ENCODE measurements around the gene SLC30A2. TPM values are rescaled to one million over a fixed set of nuclear protein-coding genes. Genes with fewer than 3 reads are reported as not detected.

The SLC30A2 gene
- total RNA-seq, 1 donor from 2014 or later = not detected

DNA sequence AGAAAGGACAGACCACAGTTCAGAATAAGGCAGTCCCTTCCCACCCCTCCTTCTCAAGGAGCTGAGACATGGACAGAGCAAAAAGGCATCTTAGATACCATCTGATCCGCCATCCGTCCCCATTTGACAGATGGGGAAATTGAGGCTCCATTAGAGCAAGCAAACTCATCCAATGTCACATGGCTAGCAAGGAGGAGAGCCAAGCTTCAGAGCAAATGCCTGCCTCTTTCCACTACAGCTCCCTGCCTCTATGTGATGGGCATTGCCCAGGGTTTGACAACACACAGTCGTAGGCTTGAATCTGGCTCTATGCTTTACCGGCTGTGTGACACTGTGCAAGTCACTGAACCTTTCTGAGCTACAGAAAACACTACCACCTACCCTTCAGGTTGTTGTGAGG is 3.9 kb downstream of the SLC30A2 start:
- no peak for DNase-seq (ENCODE audit: extremely low read depth, low read depth, low spot score)

DNA sequence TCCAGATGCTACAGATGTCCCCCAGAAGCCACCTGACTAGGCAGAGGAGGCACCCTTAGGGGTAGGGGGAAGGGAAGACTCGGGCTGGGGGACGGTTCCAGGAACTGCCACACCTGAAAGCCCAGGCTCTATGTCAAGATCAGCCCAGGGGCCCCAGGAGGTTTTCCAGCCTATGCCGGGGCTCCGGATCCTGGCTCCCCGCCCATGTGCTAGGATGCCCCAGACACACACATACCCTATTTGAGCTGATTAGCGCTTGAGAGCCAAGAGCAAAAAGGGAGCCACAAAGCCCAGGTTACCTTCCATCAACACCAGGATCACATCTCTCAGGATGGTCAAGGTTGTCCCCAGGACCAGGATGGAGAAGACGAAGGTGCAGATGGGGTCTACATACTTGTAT is 4.5 kb downstream of the SLC30A2 start:
- DNase-seq (ENCODE audit: extremely low read depth, low read depth, low spot score) = no peak

DNA sequence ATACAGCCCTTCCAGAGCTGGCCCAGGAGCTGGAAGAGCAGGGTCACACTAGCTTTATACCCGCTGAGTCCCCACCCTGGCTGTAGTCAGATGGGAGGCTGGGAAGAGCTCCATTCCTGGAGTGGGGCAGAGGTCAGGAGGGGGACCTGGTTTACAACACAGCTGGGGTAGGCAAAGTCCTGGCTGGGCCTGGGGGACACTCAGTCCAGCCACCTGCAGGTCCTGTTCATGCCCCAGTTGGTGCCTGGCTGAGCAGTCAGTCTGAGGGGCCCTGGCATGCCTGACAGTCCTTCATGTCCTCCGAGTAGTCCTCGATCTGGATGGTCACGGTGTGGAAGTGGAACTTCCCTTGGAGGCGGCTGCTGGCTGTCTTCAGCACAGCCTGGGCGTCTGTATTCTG is 7.0 kb downstream of the SLC30A2 start:
- no peak for DNase-seq (ENCODE audit: extremely low read depth, low read depth, low spot score)

DNA sequence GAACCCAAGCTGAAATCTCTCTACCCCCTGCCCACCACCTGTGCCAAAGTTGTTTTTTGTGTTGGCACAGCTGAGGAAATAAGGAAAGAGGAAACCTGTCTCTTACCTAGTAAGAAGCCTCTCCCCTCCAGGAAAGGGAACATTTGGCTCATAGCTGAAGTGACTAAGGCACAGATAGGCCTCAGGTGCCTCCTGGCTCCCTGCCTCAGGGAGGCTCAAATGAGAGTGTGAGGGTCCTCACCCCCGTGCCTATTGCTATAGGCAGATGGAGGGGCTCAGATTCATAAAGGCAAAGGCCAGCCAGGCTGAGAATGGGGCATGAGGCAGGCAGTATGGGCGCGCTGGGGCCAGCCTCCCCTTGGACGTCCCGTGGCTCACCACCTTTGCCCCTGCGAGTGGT is 7.4 kb downstream of the SLC30A2 start:
- no peak for DNase-seq (ENCODE audit: extremely low read depth, low read depth, low spot score)

DNA sequence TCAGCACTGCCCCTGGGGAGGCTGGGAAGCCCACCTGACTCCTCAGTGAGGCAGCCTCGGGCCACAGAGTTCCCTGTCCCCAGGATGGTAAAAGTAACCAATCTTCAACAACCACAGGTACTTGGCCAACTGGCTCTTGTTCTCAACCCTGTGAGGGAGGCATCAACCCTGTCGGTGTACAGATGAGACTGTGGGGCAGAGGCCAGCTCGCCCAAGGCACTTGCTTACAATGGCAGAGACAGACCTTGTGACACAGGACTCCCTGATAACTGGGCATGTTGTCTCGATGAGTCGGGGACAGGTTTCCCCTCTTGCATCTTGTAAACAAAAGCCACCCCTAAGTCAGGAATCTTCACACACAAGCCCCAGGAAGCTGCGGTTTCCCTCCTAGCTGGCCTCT is 8.0 kb downstream of the SLC30A2 start:
- no peak for DNase-seq (ENCODE audit: extremely low read depth, low read depth, low spot score)

DNA sequence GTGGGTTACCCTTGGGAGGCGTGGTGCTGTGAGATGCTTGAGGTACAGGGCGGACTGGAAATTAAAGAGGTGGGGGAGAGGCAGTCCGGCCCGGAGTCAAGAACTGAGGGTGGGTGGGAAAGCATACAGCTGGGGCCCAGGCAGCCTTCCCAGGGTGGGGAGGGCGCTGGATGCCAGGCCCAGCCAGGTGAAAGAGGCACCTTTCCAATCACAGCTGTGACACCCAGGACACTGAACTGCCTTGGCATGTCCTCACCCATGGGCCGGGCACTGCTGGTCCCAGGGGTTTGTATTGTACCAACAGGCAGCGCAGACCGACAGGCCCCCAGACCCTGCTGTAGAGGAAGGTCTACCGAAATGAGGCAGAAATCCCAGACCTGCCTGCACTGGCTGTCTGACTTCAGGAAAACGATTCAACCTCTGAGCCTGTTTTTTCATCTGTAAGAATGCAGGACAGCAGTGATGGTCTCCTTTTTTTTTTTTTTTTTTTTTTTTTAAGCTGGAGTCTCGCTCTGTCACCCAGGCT is 9.1 kb downstream of the SLC30A2 start:
- no peak for DNase-seq (ENCODE audit: extremely low read depth, low read depth, low spot score)

DNA sequence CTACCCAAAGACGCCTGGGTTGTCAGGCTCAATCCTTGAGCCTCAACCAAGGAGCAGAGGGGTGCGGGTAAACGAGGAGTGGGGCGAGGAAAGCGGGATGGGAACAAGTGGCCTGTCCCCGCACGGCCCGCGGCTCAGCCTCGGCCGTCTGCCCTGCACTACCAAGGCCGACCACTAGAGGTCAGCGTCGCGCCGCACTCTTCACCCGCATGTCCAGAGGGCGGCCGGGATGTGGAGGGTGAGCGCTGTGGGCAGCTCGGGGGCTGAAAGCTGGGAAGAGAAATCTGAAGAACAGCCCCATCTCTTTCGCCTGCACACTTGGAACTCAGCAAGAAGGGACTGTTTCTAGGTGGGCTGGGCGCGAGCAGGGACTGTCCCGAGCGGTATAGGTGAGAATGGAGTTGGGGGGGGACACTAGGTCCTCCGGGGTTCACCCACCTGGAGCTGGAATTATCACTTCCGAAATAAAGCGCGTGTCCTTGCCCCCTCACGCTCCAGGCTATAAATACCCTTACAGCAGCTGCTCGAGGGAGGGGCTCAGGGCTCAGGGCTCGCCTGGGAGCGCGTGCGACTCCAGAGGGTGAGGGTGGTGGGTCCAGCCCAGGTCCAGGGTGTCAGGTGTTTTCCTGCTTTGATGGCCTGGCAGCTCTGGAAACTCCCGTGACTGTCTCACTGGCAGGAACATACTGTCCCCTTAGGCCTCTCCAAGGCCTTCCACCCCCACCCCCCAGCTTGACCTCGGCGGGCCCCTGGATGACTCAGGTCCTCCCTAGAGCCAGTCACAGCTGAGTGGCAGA is 9.8 kb downstream of the SLC30A2 start:
- no peak for DNase-seq (ENCODE audit: extremely low read depth, low read depth, low spot score)

DNA sequence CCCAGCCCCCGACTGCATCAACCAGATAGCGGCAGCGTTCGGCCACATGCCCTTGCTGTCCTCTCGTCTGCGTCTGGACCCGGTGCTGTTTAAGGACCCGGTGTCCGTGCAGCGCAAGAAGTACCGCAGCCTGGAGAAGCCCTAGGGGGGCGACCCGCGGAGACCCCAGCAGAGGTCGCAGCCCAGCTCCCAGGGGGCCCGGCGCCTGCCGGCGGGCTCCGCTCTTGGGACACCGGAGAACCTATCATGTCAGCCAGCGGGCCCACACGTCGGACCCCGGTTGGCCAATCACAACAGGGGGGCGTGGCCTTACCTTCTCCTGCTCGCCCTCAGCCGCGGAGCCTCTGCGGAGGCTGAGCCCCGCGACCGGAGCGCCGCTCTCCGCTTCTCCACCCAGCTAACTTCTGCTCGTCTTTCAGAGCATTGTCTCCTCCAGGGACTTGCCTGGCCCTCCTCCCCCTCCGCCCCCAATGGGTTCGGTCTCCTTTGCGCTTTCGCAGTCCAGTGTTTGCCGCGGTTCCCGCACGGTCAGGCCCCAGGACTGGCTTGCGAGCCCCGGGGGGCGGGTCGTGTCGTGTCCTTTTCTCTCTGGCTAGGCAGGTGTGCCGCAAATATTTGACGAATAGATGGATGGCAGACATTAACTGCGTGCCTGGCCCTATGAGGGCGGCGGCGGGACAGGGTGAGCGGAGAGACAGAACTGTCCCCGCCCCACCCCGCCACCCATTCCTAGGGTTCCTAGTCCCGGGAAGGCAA is 10.5 kb downstream of the SLC30A2 start:
- DNase-seq (ENCODE audit: extremely low read depth, low read depth, low spot score) = peak; percentile 39

DNA sequence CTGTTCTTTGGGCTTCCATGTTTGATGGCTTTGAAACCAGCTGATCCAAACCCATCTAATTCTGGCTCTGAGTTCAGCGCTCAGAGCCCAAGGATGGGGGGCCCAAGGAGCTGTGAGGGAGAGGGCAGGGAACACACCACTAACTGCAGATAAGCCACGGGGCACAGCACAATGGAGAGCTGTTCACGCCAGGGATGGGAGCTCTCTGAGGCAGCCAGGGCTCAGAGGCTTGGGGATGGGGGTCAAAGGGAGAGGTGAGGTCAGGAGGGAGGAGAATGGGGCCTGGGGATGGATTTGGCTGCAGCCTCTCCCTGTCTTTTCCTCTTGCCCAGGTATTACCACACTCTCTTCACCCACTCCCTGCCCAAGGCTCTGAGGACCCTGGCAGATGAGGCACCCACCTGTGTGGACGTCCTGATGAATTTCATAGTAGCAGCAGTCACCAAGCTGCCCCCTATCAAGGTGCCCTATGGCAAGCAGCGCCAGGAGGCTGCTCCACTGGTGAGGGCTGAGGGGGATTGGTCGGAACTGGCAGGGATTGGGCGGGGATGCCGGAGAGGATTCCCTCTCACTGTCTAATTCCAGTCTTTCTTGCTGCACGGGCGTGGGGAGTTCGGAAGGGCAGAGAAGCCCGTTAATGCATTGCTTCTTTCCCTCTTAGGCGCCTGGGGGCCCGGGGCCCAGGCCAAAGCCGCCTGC is 11.3 kb downstream of the SLC30A2 start:
- no peak for DNase-seq (ENCODE audit: extremely low read depth, low read depth, low spot score)

DNA sequence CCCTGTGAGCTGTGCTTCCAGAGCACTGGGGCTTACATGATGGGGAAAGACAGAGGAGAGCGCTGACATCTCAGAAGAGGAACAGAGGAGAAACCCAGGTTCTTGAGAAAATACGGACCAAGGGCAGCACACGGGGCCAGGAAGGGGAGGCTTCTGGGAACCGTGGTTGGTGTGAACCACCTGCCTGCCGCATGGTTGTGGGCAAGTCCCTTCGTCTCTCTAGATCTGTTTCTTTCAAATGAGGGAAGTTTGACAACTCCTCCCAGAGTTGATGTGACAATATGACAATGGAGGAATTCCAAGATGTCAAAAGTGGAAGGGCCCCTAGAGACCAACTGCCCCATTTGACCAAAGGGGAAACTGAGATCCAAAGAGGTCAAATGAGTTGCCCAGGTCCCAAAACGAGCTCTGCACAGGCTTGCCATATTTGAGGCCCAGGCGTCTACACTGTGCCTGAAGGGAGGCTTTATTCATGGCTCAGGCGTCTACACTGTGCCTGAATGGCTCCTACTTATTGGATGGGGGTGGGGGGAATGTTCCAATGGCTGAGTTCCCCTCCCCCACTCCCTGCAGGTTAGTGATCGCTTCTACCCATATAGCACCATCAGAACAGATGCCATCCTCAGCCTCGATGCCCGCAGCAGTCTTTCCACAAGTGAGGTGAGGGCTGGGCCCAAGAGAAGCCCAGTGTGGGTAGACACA is 13.1 kb downstream of the SLC30A2 start:
- DNase-seq (ENCODE audit: extremely low read depth, low read depth, low spot score) = no peak

DNA sequence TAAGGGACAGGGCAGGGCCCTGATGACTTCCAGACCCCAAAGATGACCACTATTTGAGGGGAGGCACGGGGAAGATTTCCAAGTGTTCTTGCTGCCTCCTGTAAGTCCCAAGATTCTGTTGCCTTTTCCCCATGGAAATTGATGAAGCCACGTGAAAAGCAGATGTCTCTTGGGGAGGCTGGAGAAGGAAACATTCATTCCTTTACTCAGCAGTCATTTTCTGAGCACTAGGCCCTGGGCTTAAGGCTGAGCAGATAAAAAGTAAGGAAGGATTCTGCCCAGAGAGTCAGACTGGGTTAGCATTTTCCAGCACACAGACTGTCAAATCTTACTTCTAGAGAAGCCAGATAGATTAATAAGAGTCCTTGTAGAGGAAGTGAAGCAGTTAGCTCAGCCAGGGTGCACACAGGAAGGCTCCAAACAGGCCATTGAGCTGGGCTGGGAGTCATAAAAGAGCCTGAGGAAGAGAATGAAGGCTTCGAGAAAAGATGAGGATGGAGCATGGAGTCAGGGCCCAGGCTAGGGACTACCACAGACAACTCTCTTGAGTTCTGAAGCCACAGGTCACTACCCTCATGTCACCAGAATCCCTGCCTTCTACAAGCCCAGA is 14.2 kb downstream of the SLC30A2 start:
- DNase-seq (ENCODE audit: extremely low read depth, low read depth, low spot score) = no peak

DNA sequence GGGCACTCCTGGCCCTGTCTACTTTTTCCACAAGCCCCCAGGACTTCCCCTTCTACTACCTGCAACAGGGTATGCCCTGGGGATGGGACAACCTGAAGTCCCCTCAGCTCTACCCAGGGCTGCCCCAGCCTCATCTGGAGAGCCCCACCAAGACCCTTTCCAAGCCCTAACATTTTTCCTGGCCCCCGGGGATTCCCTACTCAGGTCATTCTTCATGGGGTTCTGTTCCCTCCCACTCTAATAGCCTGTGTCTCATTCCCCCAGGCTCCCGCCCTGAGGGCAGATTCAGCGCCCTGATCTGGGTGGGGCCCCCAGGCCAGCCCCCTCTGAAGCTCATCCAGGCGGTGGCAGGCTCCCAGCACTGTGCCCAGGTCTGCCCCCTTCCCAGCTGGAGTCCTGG is 14.7 kb downstream of the SLC30A2 start:
- DNase-seq (ENCODE audit: extremely low read depth, low read depth, low spot score) = no peak

DNA sequence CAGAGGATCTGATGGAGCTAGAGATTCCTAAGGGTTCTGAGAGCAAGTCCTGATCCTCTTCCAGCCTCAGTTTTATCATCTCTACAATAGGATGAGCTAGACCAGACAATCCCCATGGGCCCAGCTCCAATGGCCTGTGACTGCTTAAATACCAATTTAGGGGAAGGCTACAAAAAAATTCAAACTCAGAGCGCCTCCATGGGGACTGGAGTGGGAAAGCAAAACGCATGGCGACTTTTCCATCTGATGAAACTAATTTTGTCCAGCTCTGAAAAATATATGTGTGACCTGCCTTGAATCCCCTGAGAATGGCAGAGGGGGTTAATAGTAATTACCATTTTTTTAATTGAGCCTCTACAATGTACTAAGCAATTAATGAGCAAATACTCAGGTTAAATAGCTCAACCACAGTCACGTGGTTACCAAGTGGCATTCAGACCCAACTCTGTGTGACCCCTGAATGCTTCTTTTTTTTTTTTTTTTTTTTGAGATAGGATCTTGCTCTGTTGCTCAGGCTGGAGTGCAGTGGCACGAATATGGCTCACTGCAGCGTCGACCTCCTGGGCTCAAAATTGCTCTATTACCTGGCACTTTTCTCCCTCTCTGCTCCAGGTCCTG is 15.9 kb downstream of the SLC30A2 start:
- DNase-seq (ENCODE audit: extremely low read depth, low read depth, low spot score) = no peak

DNA sequence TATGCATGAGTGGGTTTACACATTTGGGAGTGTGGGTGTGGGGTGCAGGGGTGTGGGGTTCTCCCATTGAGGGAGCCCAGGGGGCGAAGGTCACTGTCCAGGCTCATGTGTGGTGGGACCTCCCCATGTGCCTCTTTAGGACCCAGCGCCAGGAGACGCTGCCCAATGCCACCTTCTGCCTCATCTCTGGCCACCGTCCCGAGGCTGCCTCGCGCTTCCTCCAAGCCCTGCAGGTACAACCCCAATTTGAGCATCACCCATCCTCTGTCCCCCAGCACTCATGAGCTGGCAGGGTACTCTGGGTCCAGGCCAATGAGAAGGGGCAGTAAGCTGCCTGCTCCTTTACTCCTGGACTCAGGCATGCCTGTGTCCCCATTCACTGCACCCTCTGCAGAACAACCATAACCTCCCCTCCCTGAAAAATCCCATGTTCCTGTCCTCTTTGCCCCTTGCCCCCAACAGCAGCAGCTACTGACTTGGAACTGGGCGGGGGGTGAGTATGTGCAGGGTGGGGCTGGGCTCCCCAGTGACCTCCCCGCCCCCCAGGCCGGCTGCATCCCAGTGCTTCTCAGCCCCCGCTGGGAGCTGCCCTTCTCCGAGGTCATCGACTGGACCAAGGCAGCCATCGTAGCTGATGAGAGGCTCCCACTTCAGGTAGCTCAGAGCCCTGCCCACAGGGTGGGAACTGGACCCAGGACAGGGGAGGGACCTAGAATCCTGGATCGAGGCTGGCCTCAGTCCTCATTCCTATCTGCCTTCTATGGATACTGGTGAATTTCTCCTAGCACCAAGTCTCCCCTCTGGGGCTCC is 16.7 kb downstream of the SLC30A2 start:
- no peak for DNase-seq (ENCODE audit: extremely low read depth, low read depth, low spot score)

DNA sequence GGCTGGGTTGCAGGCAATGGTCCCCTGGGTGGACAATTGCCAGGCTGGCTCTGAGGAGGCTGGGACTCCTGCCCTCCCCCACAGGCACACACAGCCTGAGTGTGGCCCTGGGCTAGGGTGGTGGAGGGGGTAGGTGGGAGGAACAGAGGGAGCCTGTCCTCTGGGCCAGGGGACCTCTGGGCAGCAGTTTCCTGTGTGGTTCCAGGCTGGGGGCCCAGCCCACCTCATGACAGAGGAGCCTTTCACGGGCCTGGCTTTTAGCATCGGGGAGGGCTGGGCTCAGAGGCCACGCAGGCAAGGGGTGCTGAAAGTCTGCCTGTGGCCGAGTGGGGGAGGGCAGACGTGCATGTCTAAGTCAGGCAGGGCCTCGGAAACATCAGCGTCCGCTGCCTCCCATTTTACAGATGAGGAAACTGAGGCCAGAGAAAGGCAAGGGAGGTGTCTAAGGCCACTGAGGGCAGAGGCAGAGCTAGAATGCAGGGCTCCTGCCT is 17.4 kb downstream of the SLC30A2 start:
- no peak for DNase-seq (ENCODE audit: extremely low read depth, low read depth, low spot score)

DNA sequence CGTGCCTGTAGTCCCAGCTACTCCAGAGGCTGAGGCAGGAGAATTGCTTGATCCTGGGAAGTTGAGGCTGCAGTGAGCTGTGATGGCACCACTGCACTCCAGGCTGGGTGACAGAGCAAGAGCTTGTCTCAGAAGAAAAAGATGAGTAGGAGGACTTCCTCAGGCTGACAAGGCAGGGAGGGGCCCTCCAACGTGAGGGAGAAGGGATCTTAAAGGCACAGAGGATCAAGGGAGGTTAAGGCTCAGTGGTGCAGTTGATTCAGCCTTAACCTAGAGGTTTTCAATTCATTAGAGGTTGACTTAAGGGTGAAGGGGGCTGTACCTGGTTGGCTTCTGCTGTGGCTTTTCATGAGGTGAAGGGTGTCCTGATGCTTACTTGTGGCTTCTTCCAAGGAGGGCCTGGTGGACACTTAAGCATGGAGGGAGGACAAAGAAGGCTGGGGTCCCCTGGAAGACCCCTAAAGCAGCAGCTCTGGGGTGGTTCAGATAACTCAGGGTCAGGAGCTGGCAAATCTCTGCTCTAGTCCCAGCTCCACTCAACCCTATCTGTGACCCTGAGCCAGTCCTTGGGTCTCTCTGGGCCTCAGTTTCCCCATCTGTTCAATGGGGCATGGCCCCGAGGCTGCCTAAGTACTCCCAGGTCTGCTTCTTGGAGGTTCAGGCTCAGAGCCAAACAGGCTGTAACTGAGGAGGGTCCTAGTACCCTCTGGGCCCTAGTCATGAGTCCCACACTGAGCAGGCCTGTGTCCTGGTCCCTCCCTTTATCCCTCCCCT is 18.0 kb downstream of the SLC30A2 start:
- DNase-seq (ENCODE audit: extremely low read depth, low read depth, low spot score) = no peak

DNA sequence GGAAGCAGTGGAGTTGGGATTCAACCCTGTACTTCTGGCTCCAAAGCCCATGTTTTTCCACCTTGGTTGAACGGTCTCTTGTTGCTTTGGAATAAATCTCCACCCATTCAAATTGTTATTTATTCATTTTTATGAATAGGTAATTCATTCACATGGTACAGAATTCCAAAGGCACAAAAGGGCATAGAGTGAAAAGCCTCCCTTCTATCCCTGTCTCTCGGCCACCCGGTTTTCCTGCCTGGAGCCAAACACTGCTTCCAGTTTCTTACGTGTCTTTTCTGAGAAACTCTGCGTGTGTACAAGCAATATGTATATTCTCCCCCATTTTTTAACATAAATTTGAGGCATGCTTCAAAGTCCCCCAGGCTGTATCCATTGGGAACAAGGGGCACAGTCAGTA is 20.4 kb downstream of the SLC30A2 start:
- DNase-seq (ENCODE audit: extremely low read depth, low read depth, low spot score) = no peak

DNA sequence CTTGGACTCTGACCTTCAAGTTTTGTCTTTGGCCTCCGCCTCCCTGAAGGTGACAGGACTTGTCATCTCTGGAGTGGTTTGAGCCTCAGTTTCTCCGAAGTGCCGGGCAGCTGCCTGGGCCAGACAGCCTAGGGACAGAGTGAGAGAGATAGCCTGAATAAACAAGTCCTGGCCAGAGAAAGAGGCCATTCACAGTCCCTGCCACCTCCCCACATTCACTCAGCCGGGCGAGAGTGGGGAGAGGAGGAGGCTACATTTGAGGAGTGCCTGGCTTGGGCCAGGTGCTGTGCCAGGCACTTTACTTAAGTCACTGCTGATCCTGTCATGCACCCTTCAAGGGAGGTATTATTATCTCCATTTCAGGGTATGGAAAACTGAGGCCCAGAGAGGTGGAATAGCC is 20.9 kb downstream of the SLC30A2 start:
- DNase-seq (ENCODE audit: extremely low read depth, low read depth, low spot score) = no peak

Measured in glomerular endothelial cell (primary cell).